WTC11 (cell line): ENCODE data around the gene OR6K6.

Source experiments
- FOXK1 ChIP-seq: sonication (generic); formaldehyde crosslinking; IDR thresholded peaks from 2 replicates; pipeline ENCODE4 v1.8.0; 2022; ENCODE audit warnings: mild to moderate bottlenecking, moderate library complexity, missing genetic modification reagents
- KAT7 ChIP-seq: sonication (generic); formaldehyde crosslinking; IDR thresholded peaks from 2 replicates; pipeline ENCODE4 v1.8.1; 2023; ENCODE audit warnings: missing genetic modification reagents, mild to moderate bottlenecking, borderline replicate concordance
- SMAD3 ChIP-seq: sonication (generic); formaldehyde crosslinking; IDR thresholded peaks from 2 replicates; pipeline ENCODE4 v1.8.0; 2022; ENCODE audit warnings: missing genetic modification reagents, mild to moderate bottlenecking, borderline replicate concordance
- ZNF317 ChIP-seq: sonication (generic); formaldehyde crosslinking; IDR thresholded peaks from 2 replicates; pipeline ENCODE4 v1.8.1; 2023; ENCODE audit warnings: low read depth, mild to moderate bottlenecking, moderate library complexity, missing genetic modification reagents, borderline replicate concordance
- TF ChIP-seq, protein P1 (sequence below): fragments of 200-600 bp; IDR thresholded peaks from 2 replicates; pipeline ENCODE4 v1.8.0; 2022; ENCODE audit warnings: antibody characterized with exemption

DNA sequence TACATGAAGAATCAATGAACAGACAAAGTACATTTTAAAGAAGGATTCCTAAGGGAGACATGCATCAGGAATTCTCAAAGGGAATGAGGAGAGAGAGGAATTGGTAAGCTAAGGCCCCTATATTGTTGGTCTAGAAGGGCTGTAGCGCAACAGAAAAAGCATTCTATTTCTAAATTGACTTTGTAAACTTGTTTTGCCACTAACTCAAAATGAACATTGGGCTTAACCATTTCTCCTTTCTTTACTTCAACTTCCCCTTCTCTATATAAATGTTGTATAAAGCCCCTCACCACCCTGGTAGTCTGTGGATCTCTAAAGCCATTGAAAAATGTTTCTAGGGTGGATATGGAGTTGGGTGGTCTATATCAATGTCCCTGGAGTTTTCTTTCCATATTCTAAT lies 46.9 kb downstream of the OR6K6 start:
- TF ChIP-seq, protein P1, sequence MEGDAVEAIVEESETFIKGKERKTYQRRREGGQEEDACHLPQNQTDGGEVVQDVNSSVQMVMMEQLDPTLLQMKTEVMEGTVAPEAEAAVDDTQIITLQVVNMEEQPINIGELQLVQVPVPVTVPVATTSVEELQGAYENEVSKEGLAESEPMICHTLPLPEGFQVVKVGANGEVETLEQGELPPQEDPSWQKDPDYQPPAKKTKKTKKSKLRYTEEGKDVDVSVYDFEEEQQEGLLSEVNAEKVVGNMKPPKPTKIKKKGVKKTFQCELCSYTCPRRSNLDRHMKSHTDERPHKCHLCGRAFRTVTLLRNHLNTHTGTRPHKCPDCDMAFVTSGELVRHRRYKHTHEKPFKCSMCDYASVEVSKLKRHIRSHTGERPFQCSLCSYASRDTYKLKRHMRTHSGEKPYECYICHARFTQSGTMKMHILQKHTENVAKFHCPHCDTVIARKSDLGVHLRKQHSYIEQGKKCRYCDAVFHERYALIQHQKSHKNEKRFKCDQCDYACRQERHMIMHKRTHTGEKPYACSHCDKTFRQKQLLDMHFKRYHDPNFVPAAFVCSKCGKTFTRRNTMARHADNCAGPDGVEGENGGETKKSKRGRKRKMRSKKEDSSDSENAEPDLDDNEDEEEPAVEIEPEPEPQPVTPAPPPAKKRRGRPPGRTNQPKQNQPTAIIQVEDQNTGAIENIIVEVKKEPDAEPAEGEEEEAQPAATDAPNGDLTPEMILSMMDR: no peak
- TF ChIP-seq ZNF317 (CRISPR knock-in tag) (no peak), FOXK1 (CRISPR knock-in tag) (no peak), SMAD3 (CRISPR knock-in tag) (no peak), KAT7 (CRISPR knock-in tag) (no peak)
